ENCODE measurements around the gene MDM4.

- no peak for TF ChIP-seq EZH2 (IDR thresholded peaks at IDR 0.05; ENCODE audit: borderline replicate concordance, low read depth, low read length, severe bottlenecking)
- no peak for TF ChIP-seq CTCF (IDR thresholded peaks at IDR 0.05; ENCODE audit: extremely low read depth in 1 of 2, insufficient read depth in 1 of 2, low read depth in 1 of 2, low read length in 2 of 2)
- TF ChIP-seq POLR2AphosphoS5 (IDR thresholded peaks at IDR 0.05; ENCODE audit: insufficient read depth, low read depth, low read length) = no peak
- TF ChIP-seq POLR2A (IDR thresholded peaks at IDR 0.05; ENCODE audit: low read depth, low read length) = no peak
- no peak for TF ChIP-seq FOS (IDR thresholded peaks at IDR 0.05; ENCODE audit: borderline replicate concordance, insufficient read depth, low read length)
- no peak for TF ChIP-seq MYC (IDR thresholded peaks at IDR 0.05; ENCODE audit: low read depth, low read length)
- TF ChIP-seq JUN (IDR thresholded peaks at IDR 0.05; ENCODE audit: borderline replicate concordance, insufficient read depth, insufficient read length, low read depth) = no peak
- TF ChIP-seq MAX (IDR thresholded peaks at IDR 0.05; ENCODE audit: insufficient read depth, insufficient read length) = no peak
Observed at GRCh38 chr1:204562075-204562990, 46.1 kb downstream of the MDM4 start.

Data from endothelial cell of umbilical vein (primary cell).